Mesenchymal stem cell (in vitro differentiated cells and primary cell): Measurements from ENCODE around the gene WDR91.

Experiments used
- DNase-seq: peaks from one replicate; pipeline ENCODE4 v3.0.0-alpha.2; 2013
- H2AFZ ChIP-seq: one replicate; pipeline ENCODE4 v1.6.1; 2013; ENCODE audit warnings: low read depth, mild to moderate bottlenecking, control low read depth, inconsistent platforms, low read length, moderate library complexity
- H2AK5ac ChIP-seq: 2 replicates; pipeline ENCODE4 v1.6.1; 2013; ENCODE audit warnings: low read length, moderate library complexity, mild to moderate bottlenecking, inconsistent platforms; ENCODE audit not compliant: severe bottlenecking
- H2BK120ac ChIP-seq: one replicate; pipeline ENCODE4 v1.6.1; 2013; ENCODE audit warnings: low read depth, mild to moderate bottlenecking, inconsistent platforms, low read length, moderate library complexity
- H2BK12ac ChIP-seq, 2 experiments: one replicate each; pipeline ENCODE4 v1.6.1; 2013; ENCODE audit warnings: inconsistent platforms in 2 of 2, low read length in 2 of 2, mild to moderate bottlenecking in 2 of 2, moderate library complexity in 2 of 2, control low read depth in 1 of 2
- H2BK15ac ChIP-seq: one replicate; pipeline ENCODE4 v1.6.1; 2013; ENCODE audit warnings: mild to moderate bottlenecking, low read depth, inconsistent platforms; ENCODE audit not compliant: poor library complexity, severe bottlenecking
- H2BK5ac ChIP-seq: 2 replicates; pipeline ENCODE4 v1.6.1; 2013; ENCODE audit warnings: low read depth, mild to moderate bottlenecking, low read length, control low read depth, inconsistent platforms; ENCODE audit not compliant: poor library complexity, severe bottlenecking
- H3K14ac ChIP-seq, 2 experiments: one replicate each; pipeline ENCODE4 v1.6.1; 2013; ENCODE audit warnings: inconsistent platforms in 2 of 2, low read length in 2 of 2, control low read depth in 1 of 2, mild to moderate bottlenecking in 1 of 2, moderate library complexity in 1 of 2
- H3K18ac ChIP-seq, 2 experiments: one replicate each; pipeline ENCODE4 v1.6.1; 2013; ENCODE audit warnings: inconsistent platforms in 2 of 2, low read length in 2 of 2, control low read depth in 1 of 2, low read depth in 1 of 2, mild to moderate bottlenecking in 1 of 2
- H3K23ac ChIP-seq, 2 experiments: one replicate each; pipeline ENCODE4 v1.6.1; 2013; ENCODE audit warnings: inconsistent platforms in 2 of 2, low read length in 2 of 2, mild to moderate bottlenecking in 2 of 2, moderate library complexity in 2 of 2, control low read depth in 1 of 2
- H3K27ac ChIP-seq: 2 replicates; pipeline ENCODE4 v1.5.1; 2013; ENCODE audit warnings: mild to moderate bottlenecking, moderate library complexity, low read length, control low read depth, inconsistent platforms; ENCODE audit not compliant: poor library complexity, severe bottlenecking
- H3K27me3 ChIP-seq, 2 experiments: 2 replicates each; pipeline versions ENCODE4 v1.6.1 to v1.7.0; 2013; ENCODE audit warnings: low read length in 2 of 2, mild to moderate bottlenecking in 2 of 2, moderate library complexity in 2 of 2, control low read depth in 1 of 2, inconsistent platforms in 1 of 2; ENCODE audit not compliant: control insufficient read depth in 1 of 2, insufficient read depth in 1 of 2
- H3K36me3 ChIP-seq, 2 experiments: 2 replicates each; pipeline versions ENCODE4 v1.6.1 to v1.7.0; 2013; ENCODE audit warnings: low read length in 2 of 2, control low read depth in 1 of 2, inconsistent platforms in 1 of 2, low read depth in 1 of 2, mild to moderate bottlenecking in 1 of 2; ENCODE audit not compliant: insufficient read depth in 2 of 2, control insufficient read depth in 1 of 2
- H3K4ac ChIP-seq, 2 experiments: one replicate each; pipeline ENCODE4 v1.6.1; 2013; ENCODE audit warnings: inconsistent platforms in 2 of 2, low read length in 2 of 2, mild to moderate bottlenecking in 2 of 2, moderate library complexity in 2 of 2, control low read depth in 1 of 2, low read depth in 1 of 2
- H3K4me1 ChIP-seq: 2 replicates; pipeline ENCODE4 v1.6.1; 2013; ENCODE audit warnings: low read depth, low read length, control low read depth; ENCODE audit not compliant: control insufficient read depth, insufficient read depth
- H3K4me2 ChIP-seq: 2 replicates; pipeline ENCODE4 v1.6.1; 2013; ENCODE audit warnings: low read length, mild to moderate bottlenecking, inconsistent platforms; ENCODE audit not compliant: poor library complexity, severe bottlenecking
- H3K4me3 ChIP-seq, 2 experiments: 2 replicates each; pipeline versions ENCODE4 v1.5.1 to v1.7.0; 2013; ENCODE audit warnings: low read length in 2 of 2, mild to moderate bottlenecking in 2 of 2, control low read depth in 1 of 2, low read depth in 1 of 2; ENCODE audit not compliant: insufficient read depth in 1 of 2
- H3K79me1 ChIP-seq: replicated peaks from 2 replicates; pipeline ENCODE4 v1.6.1; 2013; ENCODE audit warnings: mild to moderate bottlenecking, control low read depth, low read length, inconsistent platforms; ENCODE audit not compliant: poor library complexity, severe bottlenecking
- H3K9ac ChIP-seq: 2 replicates; pipeline ENCODE4 v1.7.0; 2013; ENCODE audit warnings: mild to moderate bottlenecking, low read length, moderate library complexity
- H3K9me3 ChIP-seq: 2 replicates; pipeline ENCODE4 v1.7.0; 2013; ENCODE audit warnings: mild to moderate bottlenecking, low read length; ENCODE audit not compliant: control insufficient read depth
- H4K8ac ChIP-seq: one replicate; pipeline ENCODE4 v1.6.1; 2013; ENCODE audit warnings: inconsistent platforms, mild to moderate bottlenecking, low read length, moderate library complexity
- H4K91ac ChIP-seq: one replicate; pipeline ENCODE4 v1.6.1; 2013; ENCODE audit warnings: mild to moderate bottlenecking, low read length, inconsistent platforms
- WGBS: methylation state at CpG from one replicate; pipeline ENCODE4 v1.1.7; 2013; ENCODE audit warnings: mixed read lengths; 5-methylcytosine and 5-hydroxymethylcytosine counted together

The WDR91 gene

DNA sequence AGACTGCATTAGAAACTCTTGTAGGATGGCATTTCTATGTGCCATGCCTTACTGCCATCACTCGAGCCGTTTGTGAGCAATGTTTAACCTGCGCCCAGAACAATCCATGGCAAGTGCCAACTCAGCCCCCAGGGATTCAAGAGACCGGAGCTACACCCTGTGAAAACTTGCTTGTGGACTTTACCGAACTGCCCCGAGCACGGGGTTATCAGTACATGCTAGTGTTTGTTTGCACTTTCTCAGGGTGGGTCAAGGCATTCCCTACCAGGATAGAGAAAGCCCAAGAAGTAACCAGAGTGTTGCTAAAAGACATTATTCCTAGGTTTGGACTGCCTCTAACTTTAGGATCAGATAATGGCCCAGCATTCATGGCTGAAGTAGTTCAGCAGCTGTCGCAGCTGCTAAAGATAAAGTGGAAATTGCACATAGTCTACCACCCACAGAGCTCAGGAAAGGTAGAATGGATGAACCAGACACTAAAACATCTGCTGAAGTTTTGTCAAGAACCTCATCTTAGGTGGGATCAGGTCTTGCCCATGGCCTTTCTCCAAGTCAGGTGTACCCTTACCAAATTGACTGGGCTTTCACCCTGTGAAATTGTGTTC lies 31.9 kb downstream of the WDR91 start:
- Histone ChIP-seq H3K9ac (no peak overlapping the region), H3K4me2 (no peak overlapping the region), H3K27me3 (no peaks in the 10 kb centered on the region), H2BK15ac (no peak overlapping the region), H2BK5ac (no peak overlapping the region), H4K91ac (no peak overlapping the region), H2BK120ac (no peak overlapping the region), H3K4me1 (peaks cover 3% of the 10 kb centered on the region), H4K8ac (no peak overlapping the region), H3K27ac (no peak overlapping the region), H3K79me1 (peaks cover 41% of the 10 kb centered on the region), H3K4ac (no peak overlapping the region), H2AFZ (no peak overlapping the region), H3K18ac (no peak overlapping the region), H2BK12ac (no peak overlapping the region), H3K9me3 (peaks cover 69% of the 10 kb centered on the region), H3K14ac (no peak overlapping the region), H2AK5ac (no peak overlapping the region), H3K36me3 (peaks cover 34 to 63% of the 10 kb centered on the region in 2 experiments), H3K4me3 (no peak overlapping the region), H3K23ac (no peak overlapping the region)
- no peak for DNase-seq
- WGBS, result 97% methylated on average over 8 of the region's 8 CpGs

DNA sequence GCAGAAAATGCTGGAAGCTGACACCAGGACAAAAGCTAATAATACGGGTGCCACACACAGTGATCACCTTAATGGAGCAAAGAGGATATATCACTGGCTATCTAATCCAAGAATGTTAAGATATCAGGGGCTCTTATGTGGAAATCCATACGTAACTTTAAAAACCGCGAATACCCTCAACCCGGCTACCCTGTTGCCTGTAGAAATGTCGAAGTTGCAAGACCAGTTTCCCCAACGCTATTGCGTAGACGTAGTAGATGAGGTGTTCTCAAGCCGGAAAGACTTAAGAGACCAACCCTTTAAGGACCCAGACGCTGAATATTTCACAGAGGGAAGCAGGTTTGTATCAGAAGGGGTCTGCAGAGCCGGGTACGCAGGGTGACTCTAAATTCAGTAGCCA lies 33.0 kb downstream of the WDR91 start:
- Histone ChIP-seq H3K4me2 (no peak overlapping the region), H3K18ac (no peak overlapping the region), H3K4me1 (peaks cover 6% of the 10 kb centered on the region), H4K91ac (no peak overlapping the region), H2AK5ac (no peak overlapping the region), H3K9ac (no peak overlapping the region), H3K36me3 (peaks cover 23 to 55% of the 10 kb centered on the region in 2 experiments), H2BK120ac (no peak overlapping the region), H3K27ac (no peak overlapping the region), H2BK12ac (no peak overlapping the region), H3K23ac (no peak overlapping the region), H2BK15ac (no peak overlapping the region), H2BK5ac (no peak overlapping the region), H3K27me3 (no peaks in the 10 kb centered on the region), H3K4ac (no peak overlapping the region), H4K8ac (no peak overlapping the region), H3K9me3 (peaks cover 59% of the 10 kb centered on the region), H3K4me3 (no peak overlapping the region), H3K79me1 (peaks cover 34% of the 10 kb centered on the region), H2AFZ (no peak overlapping the region), H3K14ac (no peak overlapping the region)
- 88% methylated on average over 12 of the region's 13 CpGs for WGBS
- no peak for DNase-seq

DNA sequence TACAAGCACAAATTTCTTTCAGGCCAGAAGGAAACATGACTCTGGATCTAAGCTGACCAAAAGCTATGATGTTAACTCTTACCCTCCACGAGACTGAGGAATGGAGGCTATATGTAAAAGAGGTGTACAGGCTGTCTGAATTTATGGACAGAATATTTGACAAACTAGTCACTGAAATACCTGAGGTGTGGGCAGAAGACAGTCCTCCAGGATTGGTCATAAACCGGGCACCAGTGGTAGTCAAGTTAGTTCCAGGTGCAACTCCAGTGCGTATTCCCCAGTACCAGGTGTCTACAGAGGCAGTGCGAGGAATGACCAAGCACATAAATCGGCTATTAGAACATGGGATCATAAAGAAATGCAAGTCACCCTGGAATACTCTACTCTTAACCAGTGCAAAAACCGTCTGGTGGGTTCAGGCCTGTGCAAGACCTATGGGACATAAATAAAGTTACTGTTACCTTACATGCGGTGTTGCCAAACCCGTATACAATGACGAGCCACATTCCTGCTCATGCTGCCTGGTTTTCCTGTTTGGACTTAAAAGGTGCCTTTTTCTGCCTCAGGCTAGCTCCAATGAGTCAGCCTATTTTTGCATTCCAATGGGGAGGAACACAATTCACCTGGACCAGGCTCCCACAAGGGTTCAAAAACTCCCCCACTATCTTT lies 34.2 kb downstream of the WDR91 start:
- Histone ChIP-seq H4K8ac (no peak overlapping the region), H3K18ac (no peak overlapping the region), H3K4me2 (no peak overlapping the region), H2BK5ac (no peak overlapping the region), H3K9ac (no peak overlapping the region), H2BK120ac (no peak overlapping the region), H3K27ac (no peak overlapping the region), H3K79me1 (peaks cover 24% of the 10 kb centered on the region), H4K91ac (no peak overlapping the region), H3K9me3 (peaks cover 47% of the 10 kb centered on the region), H3K27me3 (no peaks in the 10 kb centered on the region), H2BK12ac (no peak overlapping the region), H3K23ac (no peak overlapping the region), H3K4ac (no peak overlapping the region), H2AK5ac (no peak overlapping the region), H3K4me3 (no peak overlapping the region), H2AFZ (no peak overlapping the region), H2BK15ac (no peak overlapping the region), H3K4me1 (peaks cover 6% of the 10 kb centered on the region), H3K36me3 (peaks cover 11 to 43% of the 10 kb centered on the region in 2 experiments), H3K14ac (no peak overlapping the region)
- WGBS, result 88% methylated on average over 9 of the region's 9 CpGs
- no peak for DNase-seq

DNA sequence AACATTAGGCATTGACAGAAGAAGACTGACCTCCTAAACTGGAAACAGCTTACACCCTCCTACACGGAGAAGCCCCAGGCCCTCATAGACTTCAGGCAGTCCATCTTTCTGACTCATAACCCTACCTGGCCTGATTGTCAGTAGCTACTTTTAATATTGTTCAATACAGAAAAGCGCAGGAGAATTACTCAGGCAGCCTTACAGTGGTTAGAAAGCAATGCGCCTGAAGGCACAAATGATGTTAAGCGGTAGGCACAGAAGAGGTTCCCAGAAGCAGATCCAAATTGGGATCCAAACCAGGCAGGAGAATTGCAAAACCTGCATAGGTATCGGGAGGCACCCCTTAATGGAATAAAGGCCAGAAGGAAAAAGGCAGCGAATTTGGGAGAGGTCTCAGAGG lies 35.4 kb downstream of the WDR91 start:
- no peak overlapping the region for H3K18ac ChIP-seq
- H3K4ac ChIP-seq, result no peak overlapping the region
- no peak overlapping the region for H3K4me2 ChIP-seq
- WGBS, result 93% methylated on average over 6 of the region's 6 CpGs
- H4K91ac ChIP-seq, result no peak overlapping the region
- H3K4me1 ChIP-seq, result peaks cover 6% of the 10 kb centered on the region
- no peaks in the 10 kb centered on the region for H3K27me3 ChIP-seq
- H3K14ac ChIP-seq, result no peak overlapping the region
- peaks cover 18% of the 10 kb centered on the region for H3K79me1 ChIP-seq
- no peak overlapping the region for H3K23ac ChIP-seq
- H2AK5ac ChIP-seq, result no peak overlapping the region
- H2BK5ac ChIP-seq, result no peak overlapping the region
- peaks cover 34% of the 10 kb centered on the region for H3K9me3 ChIP-seq
- H2BK120ac ChIP-seq, result no peak overlapping the region
- no peak overlapping the region for H2AFZ ChIP-seq
- H2BK12ac ChIP-seq, result no peak overlapping the region
- H2BK15ac ChIP-seq, result no peak overlapping the region
- H4K8ac ChIP-seq, result no peak overlapping the region
- H3K9ac ChIP-seq, result no peak overlapping the region
- no peak overlapping the region for H3K4me3 ChIP-seq
- H3K36me3 ChIP-seq, result peaks cover 3 to 38% of the 10 kb centered on the region in 2 experiments
- no peak overlapping the region for H3K27ac ChIP-seq
- DNase-seq, result no peak
